A673 (cell line): ENCODE data around the gene CACNG4.

ENCODE experiments used
- EZH2 ChIP-seq: fragments of 200-600 bp; sonication (generic); IDR thresholded peaks from 2 replicates; pipeline ENCODE4 v1.6.1; 2017; ENCODE audit warnings: borderline replicate concordance, low read depth, mild to moderate bottlenecking, mixed read lengths, antibody characterized with exemption, low read length; ENCODE audit not compliant: poor library complexity, severe bottlenecking
- TF ChIP-seq, protein P1 (sequence below): fragments of 300-800, 200-600 bp; sonication (generic); conservative IDR thresholded peaks from 2 replicates; pipeline ENCODE4 v1.5.1; 2017; ENCODE audit warnings: low read depth, mild to moderate bottlenecking, antibody characterized with exemption, low read length, moderate library complexity, mixed read lengths

DNA sequence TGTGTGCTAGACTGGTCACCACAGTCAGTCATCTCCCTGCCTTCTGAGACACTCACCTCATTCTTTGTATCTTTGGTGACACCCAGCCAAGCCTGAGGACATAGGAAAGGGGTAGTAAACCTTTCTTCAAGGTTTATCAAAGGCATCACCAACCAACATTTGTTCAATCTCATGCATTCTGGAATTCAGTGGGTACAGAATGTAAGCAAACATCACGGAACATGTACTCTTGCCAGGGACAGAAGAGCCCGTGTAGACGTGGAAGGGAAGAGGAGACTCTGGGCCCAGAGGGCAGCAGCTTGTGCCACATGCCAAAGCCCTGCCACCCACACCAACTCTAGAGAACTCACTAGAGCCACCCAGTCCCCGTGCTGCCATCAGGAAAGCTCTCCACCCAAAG is 4.4 kb downstream of the CACNG4 start:
- TF ChIP-seq, protein P1, sequence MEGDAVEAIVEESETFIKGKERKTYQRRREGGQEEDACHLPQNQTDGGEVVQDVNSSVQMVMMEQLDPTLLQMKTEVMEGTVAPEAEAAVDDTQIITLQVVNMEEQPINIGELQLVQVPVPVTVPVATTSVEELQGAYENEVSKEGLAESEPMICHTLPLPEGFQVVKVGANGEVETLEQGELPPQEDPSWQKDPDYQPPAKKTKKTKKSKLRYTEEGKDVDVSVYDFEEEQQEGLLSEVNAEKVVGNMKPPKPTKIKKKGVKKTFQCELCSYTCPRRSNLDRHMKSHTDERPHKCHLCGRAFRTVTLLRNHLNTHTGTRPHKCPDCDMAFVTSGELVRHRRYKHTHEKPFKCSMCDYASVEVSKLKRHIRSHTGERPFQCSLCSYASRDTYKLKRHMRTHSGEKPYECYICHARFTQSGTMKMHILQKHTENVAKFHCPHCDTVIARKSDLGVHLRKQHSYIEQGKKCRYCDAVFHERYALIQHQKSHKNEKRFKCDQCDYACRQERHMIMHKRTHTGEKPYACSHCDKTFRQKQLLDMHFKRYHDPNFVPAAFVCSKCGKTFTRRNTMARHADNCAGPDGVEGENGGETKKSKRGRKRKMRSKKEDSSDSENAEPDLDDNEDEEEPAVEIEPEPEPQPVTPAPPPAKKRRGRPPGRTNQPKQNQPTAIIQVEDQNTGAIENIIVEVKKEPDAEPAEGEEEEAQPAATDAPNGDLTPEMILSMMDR, result no peak
- no peak for TF ChIP-seq EZH2
